GM23338 (cell line): Measurements from ENCODE around the gene PKD2. TPM values are rescaled to one million over a fixed set of nuclear protein-coding genes. Genes with fewer than 3 reads are reported as not detected.

Source experiments
- ATAC-seq: fragments of 200-7000 bp; cut with Tn5 transposase; 3 replicates; pipeline ENCODE4 v1.9.1; 2020
- DNase-seq: peaks from one replicate; pipeline ENCODE4 v3.0.0-alpha.2; 2015; ENCODE audit warnings: low spot score
- H2AFZ ChIP-seq: fragments of 200-600 bp; sonication (generic); 2 replicates; pipeline ENCODE4 v1.8.0; 2016; ENCODE audit warnings: antibody characterized with exemption, mild to moderate bottlenecking, moderate library complexity
- H3F3A ChIP-seq: fragments of 200-600 bp; sonication (generic); replicated peaks from 2 replicates; pipeline ENCODE4 v1.8.0; 2017; ENCODE audit warnings: antibody characterized with exemption, mixed run types, low read depth
- H3K27ac ChIP-seq: fragments of 200-600 bp; sonication (generic); 2 replicates; pipeline ENCODE4 v1.6.1; 2016; ENCODE audit warnings: low read depth
- H3K27me3 ChIP-seq: fragments of 200-600 bp; sonication (generic); 2 replicates; pipeline ENCODE4 v1.8.0; 2016; ENCODE audit warnings: mild to moderate bottlenecking, mixed run types, moderate library complexity; ENCODE audit not compliant: insufficient read depth
- H3K36me3 ChIP-seq: fragments of 200-600 bp; sonication (generic); 2 replicates; pipeline ENCODE4 v1.8.0; 2016; ENCODE audit warnings: mild to moderate bottlenecking; ENCODE audit not compliant: insufficient read depth
- H3K4me1 ChIP-seq: fragments of 200-600 bp; sonication (generic); 2 replicates; pipeline ENCODE4 v1.8.0; 2016; ENCODE audit warnings: mild to moderate bottlenecking, moderate library complexity; ENCODE audit not compliant: insufficient read depth
- H3K4me2 ChIP-seq: fragments of 200-600 bp; sonication (generic); 2 replicates; pipeline ENCODE4 v1.7.1; 2017; ENCODE audit warnings: mixed run types
- H3K4me3 ChIP-seq: fragments of 200-600 bp; sonication (generic); 2 replicates; pipeline ENCODE4 v1.6.1; 2016; ENCODE audit warnings: mixed run types
- H3K79me2 ChIP-seq: fragments of 200-600 bp; sonication (generic); replicated peaks from 2 replicates; pipeline ENCODE4 v1.8.0; 2017; ENCODE audit warnings: mild to moderate bottlenecking; ENCODE audit not compliant: insufficient read depth
- H3K9me2 ChIP-seq: fragments of 200-600 bp; sonication (generic); 2 replicates; pipeline ENCODE4 v1.8.0; 2017; ENCODE audit not compliant: insufficient read depth
- H4K20me1 ChIP-seq: fragments of 200-600 bp; sonication (generic); replicated peaks from 2 replicates; pipeline ENCODE4 v1.8.0; 2017; ENCODE audit warnings: mild to moderate bottlenecking; ENCODE audit not compliant: insufficient read depth
- H3K27ac Mint-ChIP-seq: 2 replicates; pipeline ENCODE4 v1.8.0; 2020; ENCODE audit warnings: inconsistent platforms, mild to moderate bottlenecking, moderate library complexity, mixed read lengths
- H3K27me3 Mint-ChIP-seq: 3 replicates; pipeline ENCODE4 v1.8.0; 2022; ENCODE audit warnings: low read depth, mild to moderate bottlenecking, moderate library complexity, mixed read lengths, inconsistent platforms; ENCODE audit not compliant: insufficient read depth, poor library complexity
- H3K36me3 Mint-ChIP-seq: 3 replicates; pipeline ENCODE4 v1.8.0; 2021; ENCODE audit warnings: low read depth, mild to moderate bottlenecking, inconsistent platforms, moderate library complexity, mixed read lengths
- H3K4me1 Mint-ChIP-seq: 3 replicates; pipeline ENCODE4 v1.8.0; 2020; ENCODE audit warnings: mild to moderate bottlenecking, inconsistent platforms, mixed read lengths
- H3K4me3 Mint-ChIP-seq: 3 replicates; pipeline ENCODE4 v1.8.0; 2021; ENCODE audit warnings: moderate library complexity, mild to moderate bottlenecking, inconsistent platforms, mixed read lengths
- H3K9me3 Mint-ChIP-seq: 3 replicates; pipeline ENCODE4 v1.8.0; 2020; ENCODE audit warnings: moderate library complexity, mild to moderate bottlenecking, inconsistent platforms, mixed read lengths
- EZH2 ChIP-seq: fragments of 200-600 bp; sonication (generic); IDR thresholded peaks from one replicate; pipeline ENCODE4 v1.8.0; 2017; ENCODE audit warnings: antibody characterized with exemption, mild to moderate bottlenecking, low read depth; ENCODE audit not compliant: unreplicated experiment
- EZH2phosphoT487 ChIP-seq: fragments of 200-600 bp; sonication (generic); IDR thresholded peaks from one replicate; pipeline ENCODE4 v1.8.1; 2018; ENCODE audit warnings: antibody characterized with exemption; ENCODE audit not compliant: unreplicated experiment
- JUNB ChIP-seq: IDR thresholded peaks from one replicate; pipeline ENCODE4 v1.6.1; 2016; ENCODE audit warnings: antibody characterized with exemption; ENCODE audit not compliant: unreplicated experiment
- NANOG ChIP-seq: IDR thresholded peaks from 2 replicates; pipeline ENCODE4 v1.6.1; 2016; ENCODE audit warnings: antibody characterized with exemption, borderline replicate concordance
- ZNF114 ChIP-seq: fragments of 250-450 bp; sonication (Bioruptor Pico); IDR thresholded peaks from 2 replicates; pipeline ENCODE4 v1.5.0; 2020; ENCODE audit warnings: mild to moderate bottlenecking, moderate library complexity
- ZNF331 ChIP-seq: fragments of 250-450 bp; sonication (Bioruptor Pico); IDR thresholded peaks from 2 replicates; pipeline ENCODE4 v1.5.0; 2020; ENCODE audit warnings: low read depth, mild to moderate bottlenecking, moderate library complexity
- polyA plus RNA-seq: library from polyadenylated mRNA; unstranded; fragments of >200 nt; fragmentation: Nextera tagmentation; extraction: Ambion mirVana; gene quantifications from 2 replicates; pipeline ENCODE4 v1.2.1, GENCODE V29; 2016
- total RNA-seq: library from RNA; depleted of rRNA; stranded (reverse); fragments of >200 nt; shearing (Covaris generic); gene quantifications from 2 replicates; pipeline ENCODE4 v1.2.3, GENCODE V29; 2014
- TF ChIP-seq, protein P1 (sequence below): fragments of 250-450 bp; sonication (Bioruptor Pico); IDR thresholded peaks from 2 replicates; pipeline ENCODE4 v1.5.0; 2020; ENCODE audit warnings: mild to moderate bottlenecking, moderate library complexity
- TF ChIP-seq, protein P2 (sequence below), 2 experiments: fragments of 200-600 bp in 1 of 2; sonication (generic) in 1 of 2; conservative IDR thresholded peaks; 2 replicates each; pipeline versions ENCODE4 v1.5.1 to v1.6.1; 2016 to 2017; ENCODE audit warnings: antibody characterized with exemption in 2 of 2, low read depth in 2 of 2, mild to moderate bottlenecking in 2 of 2, moderate library complexity in 1 of 2

The PKD2 gene
- total and polyA plus RNA-seq, 2 experiments from 2014 or later = 17.9 to 45.3 TPM

DNA sequence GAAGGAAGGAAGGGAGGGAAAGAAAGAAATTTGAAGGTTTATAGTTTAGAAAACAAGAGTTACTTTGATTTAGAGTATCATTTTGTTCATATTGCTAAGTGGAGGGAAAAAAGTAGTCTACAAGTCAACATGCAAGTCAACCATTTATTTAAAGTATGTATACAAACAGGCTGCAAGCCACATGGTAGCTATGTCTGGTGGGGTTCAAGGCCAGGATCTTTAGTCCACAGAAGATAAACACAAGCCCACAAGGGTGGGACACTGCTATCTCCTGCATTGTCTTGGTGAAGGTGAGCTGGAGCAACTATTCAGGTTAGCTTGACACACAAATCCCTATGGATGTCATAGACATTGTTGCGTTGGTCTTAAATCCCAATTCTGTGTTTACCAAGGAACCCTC lies 79.6 kb downstream of the PKD2 start (continued):
- TF ChIP-seq, protein P1, sequence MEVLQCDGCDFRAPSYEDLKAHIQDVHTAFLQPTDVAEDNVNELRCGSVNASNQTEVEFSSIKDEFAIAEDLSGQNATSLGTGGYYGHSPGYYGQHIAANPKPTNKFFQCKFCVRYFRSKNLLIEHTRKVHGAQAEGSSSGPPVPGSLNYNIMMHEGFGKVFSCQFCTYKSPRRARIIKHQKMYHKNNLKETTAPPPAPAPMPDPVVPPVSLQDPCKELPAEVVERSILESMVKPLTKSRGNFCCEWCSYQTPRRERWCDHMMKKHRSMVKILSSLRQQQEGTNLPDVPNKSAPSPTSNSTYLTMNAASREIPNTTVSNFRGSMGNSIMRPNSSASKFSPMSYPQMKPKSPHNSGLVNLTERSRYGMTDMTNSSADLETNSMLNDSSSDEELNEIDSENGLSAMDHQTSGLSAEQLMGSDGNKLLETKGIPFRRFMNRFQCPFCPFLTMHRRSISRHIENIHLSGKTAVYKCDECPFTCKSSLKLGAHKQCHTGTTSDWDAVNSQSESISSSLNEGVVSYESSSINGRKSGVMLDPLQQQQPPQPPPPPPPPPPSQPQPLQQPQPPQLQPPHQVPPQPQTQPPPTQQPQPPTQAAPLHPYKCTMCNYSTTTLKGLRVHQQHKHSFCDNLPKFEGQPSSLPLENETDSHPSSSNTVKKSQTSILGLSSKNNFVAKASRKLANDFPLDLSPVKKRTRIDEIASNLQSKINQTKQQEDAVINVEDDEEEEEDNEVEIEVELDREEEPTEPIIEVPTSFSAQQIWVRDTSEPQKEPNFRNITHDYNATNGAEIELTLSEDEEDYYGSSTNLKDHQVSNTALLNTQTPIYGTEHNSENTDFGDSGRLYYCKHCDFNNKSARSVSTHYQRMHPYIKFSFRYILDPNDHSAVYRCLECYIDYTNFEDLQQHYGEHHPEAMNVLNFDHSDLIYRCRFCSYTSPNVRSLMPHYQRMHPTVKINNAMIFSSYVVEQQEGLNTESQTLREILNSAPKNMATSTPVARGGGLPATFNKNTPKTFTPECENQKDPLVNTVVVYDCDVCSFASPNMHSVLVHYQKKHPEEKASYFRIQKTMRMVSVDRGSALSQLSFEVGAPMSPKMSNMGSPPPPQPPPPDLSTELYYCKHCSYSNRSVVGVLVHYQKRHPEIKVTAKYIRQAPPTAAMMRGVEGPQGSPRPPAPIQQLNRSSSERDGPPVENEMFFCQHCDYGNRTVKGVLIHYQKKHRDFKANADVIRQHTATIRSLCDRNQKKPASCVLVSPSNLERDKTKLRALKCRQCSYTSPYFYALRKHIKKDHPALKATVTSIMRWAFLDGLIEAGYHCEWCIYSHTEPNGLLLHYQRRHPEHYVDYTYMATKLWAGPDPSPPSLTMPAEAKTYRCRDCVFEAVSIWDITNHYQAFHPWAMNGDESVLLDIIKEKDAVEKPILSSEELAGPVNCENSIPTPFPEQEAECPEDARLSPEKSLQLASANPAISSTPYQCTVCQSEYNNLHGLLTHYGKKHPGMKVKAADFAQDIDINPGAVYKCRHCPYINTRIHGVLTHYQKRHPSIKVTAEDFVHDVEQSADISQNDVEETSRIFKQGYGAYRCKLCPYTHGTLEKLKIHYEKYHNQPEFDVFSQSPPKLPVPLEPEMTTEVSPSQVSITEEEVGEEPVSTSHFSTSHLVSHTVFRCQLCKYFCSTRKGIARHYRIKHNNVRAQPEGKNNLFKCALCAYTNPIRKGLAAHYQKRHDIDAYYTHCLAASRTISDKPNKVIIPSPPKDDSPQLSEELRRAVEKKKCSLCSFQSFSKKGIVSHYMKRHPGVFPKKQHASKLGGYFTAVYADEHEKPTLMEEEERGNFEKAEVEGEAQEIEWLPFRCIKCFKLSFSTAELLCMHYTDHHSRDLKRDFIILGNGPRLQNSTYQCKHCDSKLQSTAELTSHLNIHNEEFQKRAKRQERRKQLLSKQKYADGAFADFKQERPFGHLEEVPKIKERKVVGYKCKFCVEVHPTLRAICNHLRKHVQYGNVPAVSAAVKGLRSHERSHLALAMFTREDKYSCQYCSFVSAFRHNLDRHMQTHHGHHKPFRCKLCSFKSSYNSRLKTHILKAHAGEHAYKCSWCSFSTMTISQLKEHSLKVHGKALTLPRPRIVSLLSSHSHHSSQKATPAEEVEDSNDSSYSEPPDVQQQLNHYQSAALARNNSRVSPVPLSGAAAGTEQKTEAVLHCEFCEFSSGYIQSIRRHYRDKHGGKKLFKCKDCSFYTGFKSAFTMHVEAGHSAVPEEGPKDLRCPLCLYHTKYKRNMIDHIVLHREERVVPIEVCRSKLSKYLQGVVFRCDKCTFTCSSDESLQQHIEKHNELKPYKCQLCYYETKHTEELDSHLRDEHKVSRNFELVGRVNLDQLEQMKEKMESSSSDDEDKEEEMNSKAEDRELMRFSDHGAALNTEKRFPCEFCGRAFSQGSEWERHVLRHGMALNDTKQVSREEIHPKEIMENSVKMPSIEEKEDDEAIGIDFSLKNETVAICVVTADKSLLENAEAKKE (CRISPR knock-in tag) = no peak
- TF ChIP-seq JUNB = no peak

DNA sequence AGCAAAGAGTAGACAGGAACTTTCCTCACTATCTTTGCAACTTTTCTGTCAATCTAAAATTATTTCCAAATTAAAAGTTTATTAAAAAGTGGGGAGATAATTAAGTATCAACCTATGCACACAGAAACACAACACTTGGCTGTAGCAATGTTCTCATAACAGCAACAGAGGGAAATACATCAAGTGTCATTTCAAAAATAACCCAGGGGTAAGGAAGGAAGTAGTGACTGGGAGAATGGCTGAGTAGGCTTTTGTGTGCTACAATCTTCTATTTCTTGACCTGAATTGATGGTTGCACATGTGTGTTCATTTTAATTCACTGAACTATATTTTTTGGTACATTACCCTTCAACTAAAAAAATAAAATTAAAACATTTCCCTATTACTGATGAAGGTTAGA lies 83.5 kb downstream of the PKD2 start:
- no peak overlapping the region for H3K4me3 Mint-ChIP-seq
- peaks cover 6% of the 10 kb centered on the region; the same call in 1 of the 3 replicates for H3K4me1 Mint-ChIP-seq
- Histone ChIP-seq H3F3A (no peaks in the 10 kb centered on the region), H3K27me3 (no peaks in the 10 kb centered on the region), H3K36me3 (no peaks in the 10 kb centered on the region), H4K20me1 (no peaks in the 10 kb centered on the region), H3K4me3 (no peak overlapping the region), H3K27ac (no peak overlapping the region), H3K9me2 (no peaks in the 10 kb centered on the region), H3K4me2 (no peak overlapping the region), H2AFZ (no peak overlapping the region), H3K4me1 (0 out of 2 replicates have a peak, but pooled peaks cover 6% of the 10 kb centered on the region), H3K79me2 (no peaks in the 10 kb centered on the region)
- ATAC-seq (no peak), DNase-seq (no peak)
- no peak overlapping the region for H3K27ac Mint-ChIP-seq
- H3K9me3 Mint-ChIP-seq = no peaks in the 10 kb centered on the region
- H3K36me3 Mint-ChIP-seq = no peaks in the 10 kb centered on the region; the same call in 2 of the 3 replicates
- peaks cover 2% of the 10 kb centered on the region for H3K27me3 Mint-ChIP-seq
- TF ChIP-seq ZNF114 (no peak), JUNB (no peak), ZNF331 (no peak), EZH2phosphoT487 (no peak), NANOG (no peak), EZH2 (no peak)
- TF ChIP-seq, protein P2, sequence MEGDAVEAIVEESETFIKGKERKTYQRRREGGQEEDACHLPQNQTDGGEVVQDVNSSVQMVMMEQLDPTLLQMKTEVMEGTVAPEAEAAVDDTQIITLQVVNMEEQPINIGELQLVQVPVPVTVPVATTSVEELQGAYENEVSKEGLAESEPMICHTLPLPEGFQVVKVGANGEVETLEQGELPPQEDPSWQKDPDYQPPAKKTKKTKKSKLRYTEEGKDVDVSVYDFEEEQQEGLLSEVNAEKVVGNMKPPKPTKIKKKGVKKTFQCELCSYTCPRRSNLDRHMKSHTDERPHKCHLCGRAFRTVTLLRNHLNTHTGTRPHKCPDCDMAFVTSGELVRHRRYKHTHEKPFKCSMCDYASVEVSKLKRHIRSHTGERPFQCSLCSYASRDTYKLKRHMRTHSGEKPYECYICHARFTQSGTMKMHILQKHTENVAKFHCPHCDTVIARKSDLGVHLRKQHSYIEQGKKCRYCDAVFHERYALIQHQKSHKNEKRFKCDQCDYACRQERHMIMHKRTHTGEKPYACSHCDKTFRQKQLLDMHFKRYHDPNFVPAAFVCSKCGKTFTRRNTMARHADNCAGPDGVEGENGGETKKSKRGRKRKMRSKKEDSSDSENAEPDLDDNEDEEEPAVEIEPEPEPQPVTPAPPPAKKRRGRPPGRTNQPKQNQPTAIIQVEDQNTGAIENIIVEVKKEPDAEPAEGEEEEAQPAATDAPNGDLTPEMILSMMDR (conservative IDR thresholded peaks at IDR 0.05; ENCODE audit: low read depth in 2 of 2) = no peak
- TF ChIP-seq, protein P1 (CRISPR knock-in tag) = no peak
